GM12878 (cell line): ENCODE results near the gene FLT1. TPM values are rescaled to one million over a fixed set of nuclear protein-coding genes. Genes with fewer than 3 reads are reported as not detected.

Source experiments
- ATAC-seq: fragments of 200-7000 bp; cut with Tn5 transposase; 3 replicates; pipeline ENCODE4 v1.9.1; 2020; ENCODE audit warnings: mild to moderate bottlenecking, moderate library complexity
- BruUV-seq: library from RNA; stranded (reverse); fragments of 400-500 nt; replicated peaks from 2 replicates; lab custom pipeline; 2021; lab: Mats Ljungman, UMichigan
- CTCF ChIA-PET: fragments of 300-600 bp; sonication (Branson Sonifier 250); formaldehyde crosslinking; extraction: SDS; loops from one replicate; lab custom pipeline; 2021; ENCODE audit warnings: inconsistent platforms; lab: Yijun Ruan, JAX
- POLR2A ChIA-PET: fragments of 350-600 bp; formaldehyde crosslinking; extraction: SDS; loops from one replicate; lab custom pipeline; 2021; ENCODE audit warnings: inconsistent platforms; lab: Charles Lee
- RAD21 ChIA-PET: fragments of 300-600 bp; sonication (Branson Sonifier 250); formaldehyde crosslinking; loops from one replicate; lab custom pipeline; 2023; ENCODE audit warnings: antibody characterized with exemption; ENCODE audit not compliant: unreplicated experiment; lab: Charles Lee
- SMC1A ChIA-PET: fragments of 300-600 bp; sonication (Branson Sonifier 250); formaldehyde crosslinking; loops from one replicate; lab custom pipeline; 2023; ENCODE audit not compliant: unreplicated experiment, uncharacterized antibody; lab: Charles Lee
- DNase-seq: peaks from one replicate; pipeline ENCODE4 v3.0.0-alpha.2; 2011; ENCODE audit warnings: low read depth, low spot score
- FAIRE-seq: peaks from 3 replicates; lab custom pipeline; 2011; peaks lifted over from hg19 to GRCh38; lab: Jason Lieb, UNC
- H2AFZ ChIP-seq: 2 replicates; pipeline ENCODE4 v1.6.0; 2011; ENCODE audit warnings: low read depth, low read length, control low read depth; ENCODE audit not compliant: control insufficient read depth
- H3K27ac ChIP-seq: 2 replicates; pipeline ENCODE4 v1.5.1; 2011; ENCODE audit warnings: control low read depth; ENCODE audit not compliant: control insufficient read depth, insufficient read depth
- H3K27me3 ChIP-seq, 2 experiments: replicated peaks in 1 of 2; 2 replicates each; pipeline versions ENCODE4 v1.6.0 to v1.6.1; 2011; ENCODE audit warnings: low read length in 1 of 2; ENCODE audit not compliant: control insufficient read depth in 2 of 2, insufficient read depth in 2 of 2
- H3K36me3 ChIP-seq, 2 experiments: 2 replicates each; pipeline ENCODE4 v1.5.1; 2011; ENCODE audit warnings: low read length in 1 of 2; ENCODE audit not compliant: control insufficient read depth in 2 of 2, insufficient read depth in 2 of 2
- H3K4me1 ChIP-seq: 2 replicates; pipeline ENCODE4 v1.6.1; 2011; ENCODE audit warnings: mild to moderate bottlenecking, low read length, moderate library complexity, mixed read lengths; ENCODE audit not compliant: control insufficient read depth, insufficient read depth
- H3K4me2 ChIP-seq: 2 replicates; pipeline ENCODE4 v1.6.0; 2011; ENCODE audit warnings: control low read depth; ENCODE audit not compliant: control insufficient read depth, insufficient read depth
- H3K4me3 ChIP-seq: fragments of 200-600 bp; sonication (generic); 2 replicates; pipeline ENCODE4 v1.5.1; 2016
- H3K79me2 ChIP-seq: 2 replicates; pipeline ENCODE4 v1.6.0; 2011; ENCODE audit warnings: low read length; ENCODE audit not compliant: control insufficient read depth, insufficient read depth
- H3K9ac ChIP-seq: 2 replicates; pipeline ENCODE4 v1.8.0; 2011; ENCODE audit warnings: low read length, control low read depth, mixed read lengths; ENCODE audit not compliant: control insufficient read depth, insufficient read depth
- H3K9me3 ChIP-seq: replicated peaks from 3 replicates; pipeline ENCODE4 v1.5.1; 2011; ENCODE audit warnings: mild to moderate bottlenecking, low read length; ENCODE audit not compliant: control insufficient read depth, insufficient read depth
- H4K20me1 ChIP-seq: 2 replicates; pipeline ENCODE4 v1.6.0; 2011; ENCODE audit not compliant: control insufficient read depth, insufficient read depth
- FOXM1 ChIP-seq: IDR thresholded peaks from 2 replicates; pipeline ENCODE4 v1.6.1; 2012; ENCODE audit warnings: low read depth, mild to moderate bottlenecking, inconsistent platforms, low read length, moderate library complexity
- SMC3 ChIP-seq: IDR thresholded peaks from 2 replicates; pipeline ENCODE4 v1.6.1; 2011; ENCODE audit warnings: low read length, improper control_type of control experiment, borderline replicate concordance
- ZNF217 ChIP-seq: fragments of 450-650 bp; IDR thresholded peaks from 2 replicates; pipeline ENCODE4 v1.6.1; 2017; ENCODE audit warnings: antibody characterized with exemption, mild to moderate bottlenecking
- ZSCAN29 ChIP-seq: fragments of 450-650 bp; IDR thresholded peaks from 2 replicates; pipeline ENCODE4 v1.6.1; 2017; ENCODE audit warnings: mild to moderate bottlenecking, moderate library complexity
- WGBS: methylation state at CpG from one replicate; pipeline ENCODE4 v1.1.6; 2016; ENCODE audit warnings: low lambda C conversion rate; ENCODE audit not compliant: insufficient replicate concordance, insufficient coverage; ENCODE audit errors: missing lambda C conversion rate; 5-methylcytosine and 5-hydroxymethylcytosine counted together
- in situ Hi-C: fragments of 300-500 bp; cut with MboI; formaldehyde crosslinking; loops from 9 replicates; pipeline ENCODE4 v1.14.3; 2018; ENCODE audit warnings: mixed read lengths
- intact Hi-C: fragments of 100-400 bp; cut with micrococcal nuclease; formaldehyde crosslinking; loops from one replicate; pipeline ENCODE4 v1.14.2; 2022; ENCODE audit not compliant: unreplicated experiment
- polyA plus RNA-seq, 11 experiments: library from polyadenylated mRNA; depleted of rRNA in 4 of 11; unstranded in 6 of 11; stranded (reverse) in 5 of 11; fragments of >200 nt; fragmentation: Nextera tagmentation in 4 of 11; fragmentation: Illumina TruSeq in 1 of 11; extraction: Ambion mirVana in 4 of 11; extraction: Trizol in 1 of 11; gene quantifications; 1 replicate in 1 of 11; 2 replicates in 10 of 11; pipeline versions ENCODE4 v1.2.1 to v1.2.3, GENCODE V29; 2011 to 2016; ENCODE audit warnings: inconsistent platforms in 2 of 11, missing spikeins in 2 of 11, low read depth in 1 of 11
- total RNA-seq, 4 experiments: library from RNA; depleted of rRNA in 3 of 4; stranded (reverse); fragments of >200 nt in 3 of 4; fragmentation: Illumina TruSeq in 1 of 4; extraction: Trizol in 1 of 4; gene quantifications; 2 replicates each; pipeline versions ENCODE4 v1.2.1 to v1.2.3, GENCODE V29; 2013 to 2021
- TF ChIP-seq, protein P1 (sequence below): fragments of 450-650 bp; IDR thresholded peaks from 2 replicates; pipeline ENCODE4 v1.6.1; 2017; ENCODE audit warnings: borderline replicate concordance
- TF ChIP-seq, protein P2 (sequence below), 3 experiments: IDR thresholded peaks in 2 of 3; conservative IDR thresholded peaks in 1 of 3; 2 replicates each; pipeline ENCODE4 v1.5.1; 2011; ENCODE audit warnings: low read depth in 3 of 3, low read length in 3 of 3, mild to moderate bottlenecking in 3 of 3, control low read depth in 2 of 3, moderate library complexity in 2 of 3, inconsistent platforms in 1 of 3, mixed read lengths in 1 of 3; ENCODE audit not compliant: control insufficient read depth in 2 of 3, insufficient read depth in 1 of 3; ENCODE audit errors: extremely low read depth in 1 of 3

FLT1 gene
- total and polyA plus RNA-seq, 10 of the 15 experiments (the other 5 are each of a cell fraction or from before 2014, with no cell fraction given) = 0.55 to 5.6 (median 0.84) TPM

DNA sequence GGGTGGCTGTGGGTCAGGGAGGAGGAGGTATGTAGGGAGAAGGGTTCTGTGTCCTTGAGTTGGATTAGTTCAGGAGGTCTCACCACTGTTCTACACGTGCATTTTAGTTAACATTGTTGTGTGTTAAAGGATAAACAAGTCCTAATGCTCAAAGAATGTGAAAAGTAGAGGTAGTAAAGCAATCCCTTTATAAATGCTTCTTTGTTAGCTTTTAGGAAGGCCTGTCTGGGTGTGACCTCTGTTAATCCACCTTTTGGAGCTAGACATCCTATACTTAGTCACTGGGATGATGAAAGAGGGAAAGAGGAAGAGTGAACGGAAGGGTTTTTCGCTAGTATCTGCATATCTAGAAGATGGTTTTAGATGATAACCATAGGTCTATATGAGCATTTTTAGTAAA is 42.2 kb upstream of the FLT1 start:
- no peak for FAIRE-seq
- intact Hi-C loops (no loop called here), in situ Hi-C loops (no loop called here)
- ChIA-PET CTCF (no interaction called here), RAD21 (no interaction called here), POLR2A (no interaction called here), SMC1A (no interaction called here)
- Histone ChIP-seq H3K27me3 (peaks cover 0 to 6% of the 10 kb centered on the region in 2 experiments; a peak in 2 of 4 replicates), H3K27ac (no peak overlapping the region), H3K4me3 (no peak overlapping the region), H3K4me1 (peaks cover 14% of the 10 kb centered on the region), H2AFZ (no peak overlapping the region), H3K79me2 (no peaks in the 10 kb centered on the region), H3K9ac (no peak overlapping the region), H4K20me1 (no peaks in the 10 kb centered on the region), H3K4me2 (no peak overlapping the region), H3K9me3 (peaks cover 11% of the 10 kb centered on the region; the same call in 2 of the 3 replicates), H3K36me3 (no peaks in the 10 kb centered on the region)
- ATAC-seq = no peak
- TF ChIP-seq SMC3 (no peak), ZNF217 (no peak)
- TF ChIP-seq, protein P1, sequence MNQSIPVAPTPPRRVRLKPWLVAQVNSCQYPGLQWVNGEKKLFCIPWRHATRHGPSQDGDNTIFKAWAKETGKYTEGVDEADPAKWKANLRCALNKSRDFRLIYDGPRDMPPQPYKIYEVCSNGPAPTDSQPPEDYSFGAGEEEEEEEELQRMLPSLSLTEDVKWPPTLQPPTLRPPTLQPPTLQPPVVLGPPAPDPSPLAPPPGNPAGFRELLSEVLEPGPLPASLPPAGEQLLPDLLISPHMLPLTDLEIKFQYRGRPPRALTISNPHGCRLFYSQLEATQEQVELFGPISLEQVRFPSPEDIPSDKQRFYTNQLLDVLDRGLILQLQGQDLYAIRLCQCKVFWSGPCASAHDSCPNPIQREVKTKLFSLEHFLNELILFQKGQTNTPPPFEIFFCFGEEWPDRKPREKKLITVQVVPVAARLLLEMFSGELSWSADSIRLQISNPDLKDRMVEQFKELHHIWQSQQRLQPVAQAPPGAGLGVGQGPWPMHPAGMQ = no peak
- no peak for DNase-seq
- no TSS peak for BruUV-seq
- 61% methylated on average over 3 of the region's 3 CpGs for WGBS

DNA sequence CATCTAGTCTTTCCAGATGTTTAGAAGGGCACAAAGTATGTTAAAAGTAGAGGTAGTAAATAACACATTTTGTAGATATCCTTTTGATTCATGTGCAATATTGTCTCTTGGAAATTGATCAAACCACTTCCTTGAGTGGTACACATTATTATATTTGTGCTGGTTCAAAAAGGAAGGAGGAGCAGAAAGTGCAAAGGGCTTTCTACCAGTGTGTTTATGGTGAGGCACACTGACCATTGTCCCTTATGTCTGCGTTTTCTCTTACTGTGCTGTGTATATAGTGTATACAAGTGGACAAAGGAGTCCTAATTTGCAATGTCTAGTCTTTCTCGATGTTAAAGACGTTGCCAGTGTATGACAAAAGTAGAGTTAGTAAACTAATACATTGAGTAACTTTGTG is 41.4 kb upstream of the FLT1 start:
- Histone ChIP-seq H2AFZ (no peak overlapping the region), H3K36me3 (no peaks in the 10 kb centered on the region), H3K9me3 (peaks cover 11% of the 10 kb centered on the region; the same call in 2 of the 3 replicates), H4K20me1 (no peaks in the 10 kb centered on the region), H3K4me2 (no peak overlapping the region), H3K27ac (no peak overlapping the region), H3K27me3 (peaks cover 6 to 7% of the 10 kb centered on the region in 2 experiments; a peak in 3 of 4 replicates), H3K4me1 (peaks cover 19% of the 10 kb centered on the region), H3K9ac (no peak overlapping the region), H3K79me2 (no peaks in the 10 kb centered on the region), H3K4me3 (no peak overlapping the region)
- BruUV-seq = no TSS peak
- 32% methylated on average over 3 of the region's 3 CpGs for WGBS
- FAIRE-seq (no peak), DNase-seq (no peak), ATAC-seq (no peak)
- CTCF ChIA-PET = interaction anchor here (0.6 kb wide), 1 partner anchor 101 kb away, joined by 3 read pairs; no protein-coding TSS in a partner anchor
- in situ Hi-C loops = no loop called here
- intact Hi-C loops = no loop called here
- RAD21 ChIA-PET = interaction anchor here (1.0 to 1.1 kb wide), 2 partner anchors 9 to 11 kb away, joined by 4 read pairs; no protein-coding TSS in a partner anchor
- POLR2A ChIA-PET = no interaction called here
- SMC1A ChIA-PET = no interaction called here
- TF ChIP-seq, protein P2, sequence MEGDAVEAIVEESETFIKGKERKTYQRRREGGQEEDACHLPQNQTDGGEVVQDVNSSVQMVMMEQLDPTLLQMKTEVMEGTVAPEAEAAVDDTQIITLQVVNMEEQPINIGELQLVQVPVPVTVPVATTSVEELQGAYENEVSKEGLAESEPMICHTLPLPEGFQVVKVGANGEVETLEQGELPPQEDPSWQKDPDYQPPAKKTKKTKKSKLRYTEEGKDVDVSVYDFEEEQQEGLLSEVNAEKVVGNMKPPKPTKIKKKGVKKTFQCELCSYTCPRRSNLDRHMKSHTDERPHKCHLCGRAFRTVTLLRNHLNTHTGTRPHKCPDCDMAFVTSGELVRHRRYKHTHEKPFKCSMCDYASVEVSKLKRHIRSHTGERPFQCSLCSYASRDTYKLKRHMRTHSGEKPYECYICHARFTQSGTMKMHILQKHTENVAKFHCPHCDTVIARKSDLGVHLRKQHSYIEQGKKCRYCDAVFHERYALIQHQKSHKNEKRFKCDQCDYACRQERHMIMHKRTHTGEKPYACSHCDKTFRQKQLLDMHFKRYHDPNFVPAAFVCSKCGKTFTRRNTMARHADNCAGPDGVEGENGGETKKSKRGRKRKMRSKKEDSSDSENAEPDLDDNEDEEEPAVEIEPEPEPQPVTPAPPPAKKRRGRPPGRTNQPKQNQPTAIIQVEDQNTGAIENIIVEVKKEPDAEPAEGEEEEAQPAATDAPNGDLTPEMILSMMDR (IDR thresholded peaks at IDR 0.05 in 2 of 3, conservative IDR thresholded peaks at IDR 0.05 in 1 of 3; ENCODE audit: control insufficient read depth in 2 of 3, extremely low read depth in 1 of 3, insufficient read depth in 1 of 3, low read depth in 3 of 3, low read length in 3 of 3) = no peak
- TF ChIP-seq ZSCAN29 = no peak
- TF ChIP-seq FOXM1 = no peak
